ENCODE results near the gene MYH4.

MYH4 gene

DNA sequence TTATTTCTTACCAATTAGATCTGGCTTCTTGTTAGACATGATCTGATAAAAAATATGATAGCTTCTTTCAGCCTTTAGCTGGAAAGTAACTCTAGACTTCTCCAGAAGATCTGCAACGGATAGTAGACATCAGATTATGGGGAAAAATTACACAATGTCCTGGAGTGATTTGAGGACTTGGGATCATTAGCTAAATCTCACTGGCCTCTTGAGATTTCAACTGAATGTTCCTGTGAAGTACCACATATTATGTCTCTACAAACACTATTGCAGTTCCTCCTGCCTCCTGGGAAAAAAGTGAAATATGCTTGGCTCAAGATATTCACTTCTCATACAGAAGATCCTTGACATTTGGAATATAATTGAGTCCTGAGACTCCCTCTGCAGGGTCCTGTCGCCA is 43.5 kb upstream of the MYH4 start:
- H3K9ac ChIP-seq (ENCODE audit: low read length): no peak overlapping the region
- no peak overlapping the region for H4K5ac ChIP-seq (ENCODE audit: low read length)
- no peak for DNase-seq
- no peak overlapping the region for H2BK15ac ChIP-seq (replicated peaks; ENCODE audit: low read depth)
- H2AK5ac ChIP-seq (ENCODE audit: low read length): no peak overlapping the region
- no peaks in the 10 kb centered on the region for H3K79me2 ChIP-seq (ENCODE audit: control insufficient read depth, insufficient read depth, low read length)
- H2BK120ac ChIP-seq (ENCODE audit: low read depth, low read length): no peak overlapping the region
- H2BK5ac ChIP-seq (ENCODE audit: low read length): no peak overlapping the region
- no peak overlapping the region for H3K23ac ChIP-seq (ENCODE audit: low read length)
- no peaks in the 10 kb centered on the region for H3K79me1 ChIP-seq (ENCODE audit: low read length)
- H3K4me2 ChIP-seq (ENCODE audit: low read length): no peak overlapping the region
- no peak overlapping the region for H4K8ac ChIP-seq (ENCODE audit: low read depth, low read length)
- H3K4me1 ChIP-seq (ENCODE audit: control insufficient read depth, low read depth, low read length): no peaks in the 10 kb centered on the region
- no peak overlapping the region for H3K4me3 ChIP-seq (ENCODE audit: low read length)
- no CpG with 5 or more reads among the region's 2 CpGs for WGBS (ENCODE audit: extremely low coverage, insufficient coverage, low lambda C conversion rate)
- no peaks in the 10 kb centered on the region for H3K36me3 ChIP-seq (ENCODE audit: control insufficient read depth, insufficient read depth, low read length)
- no peak overlapping the region for H3K4ac ChIP-seq (ENCODE audit: low read depth, low read length)
- H3K27me3 ChIP-seq (ENCODE audit: insufficient read depth, low read length, poor library complexity): no peaks in the 10 kb centered on the region
- no peak overlapping the region for H3K56ac ChIP-seq (ENCODE audit: low read length)
- no peak overlapping the region for H3K27ac ChIP-seq (ENCODE audit: low read depth, low read length)
- no peak overlapping the region for H3K18ac ChIP-seq (ENCODE audit: low read length)

DNA sequence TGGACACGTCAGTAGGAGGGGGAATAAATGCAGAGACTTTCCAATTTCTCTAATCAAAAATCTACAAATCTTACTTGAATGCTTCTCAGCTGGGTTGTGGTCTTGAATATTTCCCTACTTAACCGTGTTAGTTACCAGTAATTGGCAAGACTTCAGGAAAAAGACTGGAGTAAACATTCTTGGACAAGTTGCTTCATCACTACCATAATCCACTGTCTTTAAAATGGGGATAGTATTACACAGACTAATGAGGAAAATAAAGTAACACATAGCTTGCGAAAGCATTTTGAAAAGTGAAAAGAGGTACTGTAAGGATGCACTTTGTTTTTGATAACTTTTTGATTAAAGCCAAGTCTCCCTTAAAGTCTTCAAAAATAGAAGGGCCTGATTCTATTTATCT is 30.6 kb upstream of the MYH4 start:
- H3K27ac ChIP-seq (ENCODE audit: low read depth, low read length): no peak overlapping the region
- H3K4ac ChIP-seq (ENCODE audit: low read depth, low read length): no peak overlapping the region
- H4K5ac ChIP-seq (ENCODE audit: low read length): no peak overlapping the region
- H4K8ac ChIP-seq (ENCODE audit: low read depth, low read length): no peak overlapping the region
- no peak overlapping the region for H2BK5ac ChIP-seq (ENCODE audit: low read length)
- H3K36me3 ChIP-seq (ENCODE audit: control insufficient read depth, insufficient read depth, low read length): no peaks in the 10 kb centered on the region
- whole genome bisulfite sequencing (ENCODE audit: extremely low coverage, insufficient coverage, low lambda C conversion rate): no CpG with 5 or more reads among the region's 3 CpGs
- H2BK120ac ChIP-seq (ENCODE audit: low read depth, low read length): no peak overlapping the region
- no peaks in the 10 kb centered on the region for H3K79me1 ChIP-seq (ENCODE audit: low read length)
- no peak overlapping the region for H2BK15ac ChIP-seq (replicated peaks; ENCODE audit: low read depth)
- H3K79me2 ChIP-seq (ENCODE audit: control insufficient read depth, insufficient read depth, low read length): no peaks in the 10 kb centered on the region
- no peaks in the 10 kb centered on the region for H3K27me3 ChIP-seq (ENCODE audit: insufficient read depth, low read length, poor library complexity)
- no peak overlapping the region for H3K9ac ChIP-seq (ENCODE audit: low read length)
- H3K4me3 ChIP-seq (ENCODE audit: low read length): no peak overlapping the region
- no peak overlapping the region for H3K4me2 ChIP-seq (ENCODE audit: low read length)
- no peak overlapping the region for H3K18ac ChIP-seq (ENCODE audit: low read length)
- no peak overlapping the region for H2AK5ac ChIP-seq (ENCODE audit: low read length)
- DNase-seq: no peak
- no peak overlapping the region for H3K56ac ChIP-seq (ENCODE audit: low read length)
- no peaks in the 10 kb centered on the region for H3K4me1 ChIP-seq (ENCODE audit: control insufficient read depth, low read depth, low read length)
- no peak overlapping the region for H3K23ac ChIP-seq (ENCODE audit: low read length)

DNA sequence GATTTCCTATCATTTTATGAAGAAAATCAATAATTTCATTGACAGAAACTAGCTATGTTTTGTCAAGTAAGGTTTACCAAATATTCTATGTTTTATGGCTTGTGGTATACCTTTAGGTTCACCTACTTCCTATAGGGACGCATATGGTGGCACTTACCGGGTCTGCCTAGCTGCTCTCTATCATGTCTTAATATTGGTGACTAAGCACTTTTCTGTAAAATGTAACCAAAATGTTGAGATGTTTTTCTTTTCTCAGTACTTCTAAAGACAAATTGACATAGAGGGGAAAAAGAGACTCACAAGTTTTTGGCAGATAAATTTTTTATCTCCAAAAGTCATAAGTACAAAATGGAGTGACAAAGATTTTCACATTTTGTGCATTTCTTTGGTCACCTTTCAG is 22.6 kb upstream of the MYH4 start:
- Histone ChIP-seq H3K4me1 (ENCODE audit: control insufficient read depth, low read depth, low read length) (no peaks in the 10 kb centered on the region), H4K5ac (ENCODE audit: low read length) (no peak overlapping the region)
- WGBS (ENCODE audit: extremely low coverage, insufficient coverage, low lambda C conversion rate): no CpG with 5 or more reads among the region's 2 CpGs

DNA sequence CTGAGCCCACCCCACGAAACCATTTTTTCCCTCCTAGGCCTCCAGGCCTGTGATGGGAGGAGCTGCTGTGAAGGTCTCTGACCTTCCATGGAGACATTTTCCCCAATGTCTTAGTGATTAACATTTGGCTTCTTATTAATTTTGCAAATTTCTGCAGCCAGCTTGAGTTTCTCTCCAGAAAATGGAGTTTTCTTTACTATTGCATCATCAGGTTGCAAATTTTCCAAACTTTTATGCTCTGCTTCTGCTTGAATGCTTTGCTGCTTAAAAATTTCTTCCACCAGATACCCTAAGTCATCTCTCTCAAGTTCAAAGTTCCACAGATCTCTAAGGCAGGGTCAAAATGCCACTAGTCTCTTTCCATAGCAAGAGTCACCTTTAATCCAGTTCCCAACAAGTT is 12.9 kb upstream of the MYH4 start:
- no peak for DNase-seq
- Histone ChIP-seq H2BK15ac (replicated peaks; ENCODE audit: low read depth) (no peak overlapping the region), H3K36me3 (ENCODE audit: control insufficient read depth, insufficient read depth, low read length) (no peaks in the 10 kb centered on the region), H3K79me1 (ENCODE audit: low read length) (no peaks in the 10 kb centered on the region), H3K4me2 (ENCODE audit: low read length) (no peak overlapping the region), H3K27me3 (ENCODE audit: insufficient read depth, low read length, poor library complexity) (no peaks in the 10 kb centered on the region), H3K4me1 (ENCODE audit: control insufficient read depth, low read depth, low read length) (peaks cover 2% of the 10 kb centered on the region), H3K4me3 (ENCODE audit: low read length) (no peak overlapping the region), H2BK5ac (ENCODE audit: low read length) (no peak overlapping the region), H3K9ac (ENCODE audit: low read length) (no peak overlapping the region), H2BK120ac (ENCODE audit: low read depth, low read length) (no peak overlapping the region), H3K4ac (ENCODE audit: low read depth, low read length) (no peak overlapping the region), H3K79me2 (ENCODE audit: control insufficient read depth, insufficient read depth, low read length) (no peaks in the 10 kb centered on the region), H2AK5ac (ENCODE audit: low read length) (no peak overlapping the region), H3K27ac (ENCODE audit: low read depth, low read length) (no peak overlapping the region), H3K18ac (ENCODE audit: low read length) (no peak overlapping the region), H4K5ac (ENCODE audit: low read length) (no peak overlapping the region), H4K8ac (ENCODE audit: low read depth, low read length) (no peak overlapping the region), H3K56ac (ENCODE audit: low read length) (no peak overlapping the region), H3K23ac (ENCODE audit: low read length) (no peak overlapping the region)
- WGBS (ENCODE audit: extremely low coverage, insufficient coverage, low lambda C conversion rate): no CpG with 5 or more reads among the region's 1 CpG

More for the DNA sequence above, 22.6 kb upstream of the MYH4 start:
- Histone ChIP-seq H3K36me3 (ENCODE audit: control insufficient read depth, insufficient read depth, low read length) (no peaks in the 10 kb centered on the region), H3K27ac (ENCODE audit: low read depth, low read length) (no peak overlapping the region), H3K4ac (ENCODE audit: low read depth, low read length) (no peak overlapping the region), H2BK120ac (ENCODE audit: low read depth, low read length) (no peak overlapping the region), H3K4me3 (ENCODE audit: low read length) (no peak overlapping the region), H3K18ac (ENCODE audit: low read length) (no peak overlapping the region), H3K4me2 (ENCODE audit: low read length) (no peak overlapping the region), H2BK15ac (replicated peaks; ENCODE audit: low read depth) (no peak overlapping the region), H3K23ac (ENCODE audit: low read length) (no peak overlapping the region), H4K8ac (ENCODE audit: low read depth, low read length) (no peak overlapping the region), H2AK5ac (ENCODE audit: low read length) (no peak overlapping the region), H3K9ac (ENCODE audit: low read length) (no peak overlapping the region), H3K79me1 (ENCODE audit: low read length) (no peaks in the 10 kb centered on the region), H3K79me2 (ENCODE audit: control insufficient read depth, insufficient read depth, low read length) (no peaks in the 10 kb centered on the region), H3K27me3 (ENCODE audit: insufficient read depth, low read length, poor library complexity) (no peaks in the 10 kb centered on the region), H2BK5ac (ENCODE audit: low read length) (no peak overlapping the region), H3K56ac (ENCODE audit: low read length) (no peak overlapping the region)
- DNase-seq: no peak

DNA sequence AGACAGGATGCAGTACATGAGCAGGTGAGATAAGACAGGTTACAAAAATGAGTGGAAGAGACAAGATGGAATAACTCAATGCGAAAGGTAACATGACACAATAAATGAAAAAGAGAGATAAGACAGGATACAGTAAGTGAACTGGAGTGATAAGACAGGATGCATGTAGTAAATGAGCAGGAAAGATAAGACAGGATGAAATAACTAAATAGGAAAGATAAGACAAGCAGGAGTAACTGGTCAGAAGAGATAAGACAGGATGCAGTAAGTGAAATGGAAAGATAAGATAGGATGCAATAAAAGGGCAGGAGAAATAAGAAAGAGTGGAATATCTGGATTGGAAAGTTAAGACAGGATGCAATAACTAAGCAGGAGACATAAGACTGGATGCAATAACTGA is 8.3 kb upstream of the MYH4 start:
- Histone ChIP-seq H3K4me2 (ENCODE audit: low read length) (no peak overlapping the region), H3K27ac (ENCODE audit: low read depth, low read length) (no peak overlapping the region), H3K23ac (ENCODE audit: low read length) (no peak overlapping the region), H2AK5ac (ENCODE audit: low read length) (no peak overlapping the region), H3K56ac (ENCODE audit: low read length) (no peak overlapping the region), H3K27me3 (ENCODE audit: insufficient read depth, low read length, poor library complexity) (no peaks in the 10 kb centered on the region), H3K79me2 (ENCODE audit: control insufficient read depth, insufficient read depth, low read length) (no peaks in the 10 kb centered on the region), H2BK120ac (ENCODE audit: low read depth, low read length) (no peak overlapping the region), H3K4ac (ENCODE audit: low read depth, low read length) (no peak overlapping the region), H3K18ac (ENCODE audit: low read length) (no peak overlapping the region), H3K4me3 (ENCODE audit: low read length) (no peak overlapping the region), H4K8ac (ENCODE audit: low read depth, low read length) (no peak overlapping the region), H2BK5ac (ENCODE audit: low read length) (peak overlapping the region; percentile 45), H3K79me1 (ENCODE audit: low read length) (no peaks in the 10 kb centered on the region), H3K9ac (ENCODE audit: low read length) (no peak overlapping the region), H4K5ac (ENCODE audit: low read length) (no peak overlapping the region), H2BK15ac (replicated peaks; ENCODE audit: low read depth) (no peak overlapping the region), H3K36me3 (ENCODE audit: control insufficient read depth, insufficient read depth, low read length) (no peaks in the 10 kb centered on the region), H3K4me1 (ENCODE audit: control insufficient read depth, low read depth, low read length) (peaks cover 2% of the 10 kb centered on the region)
- no CpG with 5 or more reads among the region's 1 CpG for WGBS (ENCODE audit: extremely low coverage, insufficient coverage, low lambda C conversion rate)
- peak; percentile 79 for DNase-seq

DNA sequence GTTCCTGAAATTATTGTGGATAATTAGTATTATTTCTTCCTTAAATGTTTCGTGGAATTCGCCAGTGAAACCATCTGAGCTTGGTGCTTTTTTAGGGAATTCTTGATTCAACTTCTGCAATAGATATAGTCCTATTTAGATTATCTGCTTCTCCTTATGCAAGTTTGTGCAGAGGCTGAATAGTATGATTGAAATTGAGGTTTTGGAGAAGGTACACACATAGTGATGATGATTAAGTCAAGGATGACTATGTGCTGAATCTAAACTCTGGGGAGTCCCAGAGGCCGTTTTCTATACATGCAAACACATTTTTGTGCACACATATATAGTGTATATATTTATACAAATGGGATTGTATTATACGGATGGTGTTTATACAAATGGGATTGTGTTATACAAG is 5.2 kb upstream of the MYH4 start:
- no peak overlapping the region for H3K4me3 ChIP-seq (ENCODE audit: low read length)
- no peak overlapping the region for H4K8ac ChIP-seq (ENCODE audit: low read depth, low read length)
- no peak overlapping the region for H3K4ac ChIP-seq (ENCODE audit: low read depth, low read length)
- no peak overlapping the region for H2AK5ac ChIP-seq (ENCODE audit: low read length)
- no peak overlapping the region for H3K56ac ChIP-seq (ENCODE audit: low read length)
- H2BK5ac ChIP-seq (ENCODE audit: low read length): no peak overlapping the region
- H3K23ac ChIP-seq (ENCODE audit: low read length): no peak overlapping the region
- peaks cover 2% of the 10 kb centered on the region for H3K4me1 ChIP-seq (ENCODE audit: control insufficient read depth, low read depth, low read length)
- no peak overlapping the region for H2BK15ac ChIP-seq (replicated peaks; ENCODE audit: low read depth)
- H3K79me2 ChIP-seq (ENCODE audit: control insufficient read depth, insufficient read depth, low read length): no peaks in the 10 kb centered on the region
- H2BK120ac ChIP-seq (ENCODE audit: low read depth, low read length): no peak overlapping the region
- no peak overlapping the region for H3K27ac ChIP-seq (ENCODE audit: low read depth, low read length)
- H3K9ac ChIP-seq (ENCODE audit: low read length): no peak overlapping the region
- H3K79me1 ChIP-seq (ENCODE audit: low read length): no peaks in the 10 kb centered on the region
- no peak overlapping the region for H4K5ac ChIP-seq (ENCODE audit: low read length)
- H3K18ac ChIP-seq (ENCODE audit: low read length): no peak overlapping the region
- no peak overlapping the region for H3K4me2 ChIP-seq (ENCODE audit: low read length)
- no peaks in the 10 kb centered on the region for H3K27me3 ChIP-seq (ENCODE audit: insufficient read depth, low read length, poor library complexity)
- 100% methylated on average over 1 of the region's 4 CpGs for WGBS (ENCODE audit: extremely low coverage, insufficient coverage, low lambda C conversion rate)
- DNase-seq: no peak
- no peaks in the 10 kb centered on the region for H3K36me3 ChIP-seq (ENCODE audit: control insufficient read depth, insufficient read depth, low read length)
